Effector memory CD8-positive, alpha-beta T cell (primary cell): ENCODE data around the gene NAAA.
"Not testable (repeated sequence)": the region's sequence is repeated elsewhere in the genome, so short reads cannot be mapped to it uniquely, and the experiment has no call there.

ENCODE experiments used
- ATAC-seq: fragments of 150-1000 bp; cut with Tn5 transposase; replicated peaks from 2 replicates; pipeline ENCODE4 v1.10.0; 2021; ENCODE audit warnings: mild to moderate bottlenecking, moderate library complexity
- DNase-seq, 3 experiments: peaks; one replicate each; pipeline ENCODE4 v3.0.0; 2021
- H3K27ac Mint-ChIP-seq, 2 donors: one replicate each; pipeline ENCODE4 v1.8.0; 2022; ENCODE audit warnings: mild to moderate bottlenecking in 2 of 2, mixed read lengths in 2 of 2, moderate library complexity in 2 of 2
- H3K27me3 Mint-ChIP-seq, 2 donors: one replicate each; pipeline ENCODE4 v1.8.0; 2022; ENCODE audit warnings: mixed read lengths in 2 of 2
- H3K36me3 Mint-ChIP-seq: one replicate; pipeline ENCODE4 v1.8.0; 2022; ENCODE audit warnings: mild to moderate bottlenecking, moderate library complexity, mixed read lengths; ENCODE audit not compliant: insufficient read depth
- H3K4me1 Mint-ChIP-seq, 2 donors: one replicate each; pipeline ENCODE4 v1.8.0; 2022; ENCODE audit warnings: low read depth in 2 of 2, mixed read lengths in 2 of 2
- H3K4me3 Mint-ChIP-seq, 2 donors: one replicate each; pipeline ENCODE4 v1.8.0; 2022; ENCODE audit warnings: mild to moderate bottlenecking in 2 of 2, mixed read lengths in 2 of 2, moderate library complexity in 2 of 2
- H3K9me3 Mint-ChIP-seq, 2 donors: one replicate each; pipeline ENCODE4 v1.8.0; 2022; ENCODE audit warnings: mixed read lengths in 2 of 2
- total RNA-seq, 9 experiments: gene quantifications; one replicate each; lab custom pipeline; 2026; lab: John Stamatoyannopoulos, UW

The NAAA gene
- total RNA-seq = 22.9 to 62.7 (median 31.0) reads per million in 9 experiments

- Mint-ChIP-seq H3K4me3 (peak within 1 kb of the TSS; percentile 96 to 97), H3K36me3 (peaks cover 16% of the 10 kb centered on the region)
- peak; percentile 82 for ATAC-seq
Measured at GRCh38 chr4:75940692-75941253, at the start of gene NAAA. NAAA (minus strand) TSS chr4:75941013; CDS start chr4:75940949, 64 bp downstream.

GRCh38 chr4:75989846-75990528 lies 49.2 kb upstream of the NAAA start:
- Mint-ChIP-seq H3K27ac (peak overlapping the region; percentile 62 to 94), H3K4me3 (peak overlapping the region; percentile 91), H3K27me3 (peaks cover 4 to 8% of the 10 kb centered on the region in 2 donors), H3K36me3 (peaks cover 7% of the 10 kb centered on the region), H3K9me3 (no peaks in the 10 kb centered on the region), H3K4me1 (peaks cover 22 to 28% of the 10 kb centered on the region in 2 donors)
- ATAC-seq (no peak), DNase-seq (no peak)

More at GRCh38 chr4:75940692-75941253, at the start of gene NAAA:
- peak; percentile 76 to 81 (median 79) for DNase-seq
- Mint-ChIP-seq H3K27me3 (no peaks in the 10 kb centered on the region), H3K4me1 (peaks cover 8 to 16% of the 10 kb centered on the region in 2 donors), H3K27ac (peak within 1 kb of the TSS; percentile 91 to 95), H3K9me3 (no peaks in the 10 kb centered on the region)

GRCh38 chr4:75985116-75985515 lies 44.3 kb upstream of the NAAA start:
- ATAC-seq (no peak), DNase-seq (no peak)
- Mint-ChIP-seq H3K4me1 (peaks cover 22 to 28% of the 10 kb centered on the region in 2 donors), H3K9me3 (no peaks in the 10 kb centered on the region), H3K4me3 (no peak overlapping the region), H3K27me3 (no peaks in the 10 kb centered on the region), H3K36me3 (peaks cover 4% of the 10 kb centered on the region), H3K27ac (no peak overlapping the region)

- ATAC-seq (no peak), DNase-seq (no peak)
- H3K27me3 Mint-ChIP-seq = no peaks in the 10 kb centered on the region
- no peak overlapping the region for H3K27ac Mint-ChIP-seq
- no peaks in the 10 kb centered on the region for H3K9me3 Mint-ChIP-seq
- H3K4me3 Mint-ChIP-seq = no peak overlapping the region
- H3K36me3 Mint-ChIP-seq = peaks cover 46% of the 10 kb centered on the region
- no peaks in the 10 kb centered on the region for H3K4me1 Mint-ChIP-seq
Measured at GRCh38 chr4:75980576-75980975, 39.8 kb upstream of the NAAA start.

GRCh38 chr4:75976177-75976576 lies 35.4 kb upstream of the NAAA start:
- H3K27me3 Mint-ChIP-seq = no peaks in the 10 kb centered on the region
- H3K36me3 Mint-ChIP-seq = peaks cover 86% of the 10 kb centered on the region
- ATAC-seq = no peak
- H3K9me3 Mint-ChIP-seq = no peaks in the 10 kb centered on the region
- H3K4me1 Mint-ChIP-seq = no peaks in the 10 kb centered on the region
- no peak overlapping the region for H3K27ac Mint-ChIP-seq
- no peak overlapping the region for H3K4me3 Mint-ChIP-seq
- no peak for DNase-seq

- DNase-seq (no peak), ATAC-seq (no peak)
- Mint-ChIP-seq H3K4me3 (no peak overlapping the region), H3K36me3 (peaks cover 94% of the 10 kb centered on the region), H3K27ac (no peak overlapping the region), H3K4me1 (no peaks in the 10 kb centered on the region), H3K9me3 (no peaks in the 10 kb centered on the region), H3K27me3 (no peaks in the 10 kb centered on the region)
Measured at GRCh38 chr4:75973766-75974165, 33.0 kb upstream of the NAAA start.

- DNase-seq (no peak), ATAC-seq (no peak)
- Mint-ChIP-seq H3K4me3 (no peak overlapping the region), H3K9me3 (no peaks in the 10 kb centered on the region), H3K36me3 (peaks cover 96% of the 10 kb centered on the region), H3K4me1 (no peaks in the 10 kb centered on the region), H3K27ac (peak overlapping the region in 1 of 2 donors; percentile 65), H3K27me3 (no peaks in the 10 kb centered on the region)
Measured at GRCh38 chr4:75968084-75968483, 27.3 kb upstream of the NAAA start.

- no peak overlapping the region for H3K4me3 Mint-ChIP-seq
- H3K27ac Mint-ChIP-seq = no peak overlapping the region
- DNase-seq = no peak
- H3K36me3 Mint-ChIP-seq = peaks cover 82% of the 10 kb centered on the region
- no peak for ATAC-seq
- H3K27me3 Mint-ChIP-seq = no peaks in the 10 kb centered on the region
- H3K4me1 Mint-ChIP-seq = no peaks in the 10 kb centered on the region
- no peaks in the 10 kb centered on the region for H3K9me3 Mint-ChIP-seq
Measured at GRCh38 chr4:75963558-75963957, 22.7 kb upstream of the NAAA start.

GRCh38 chr4:75962072-75962471 lies 21.3 kb upstream of the NAAA start:
- not testable (repeated sequence) for DNase-seq, H3K27ac Mint-ChIP-seq, ATAC-seq, H3K9me3 Mint-ChIP-seq, H3K27me3 Mint-ChIP-seq, H3K4me3 Mint-ChIP-seq, H3K4me1 Mint-ChIP-seq
- peaks cover 77% of the 10 kb centered on the region for H3K36me3 Mint-ChIP-seq

GRCh38 chr4:75958546-75958945 lies 17.7 kb upstream of the NAAA start:
- not testable (repeated sequence) for H3K9me3 Mint-ChIP-seq, DNase-seq, H3K4me1 Mint-ChIP-seq, H3K27ac Mint-ChIP-seq, ATAC-seq, H3K4me3 Mint-ChIP-seq, H3K27me3 Mint-ChIP-seq
- peaks cover 77% of the 10 kb centered on the region for H3K36me3 Mint-ChIP-seq

GRCh38 chr4:75954811-75955210 lies 14.0 kb upstream of the NAAA start:
- H3K9me3 Mint-ChIP-seq, DNase-seq, ATAC-seq, H3K4me3 Mint-ChIP-seq, H3K4me1 Mint-ChIP-seq, H3K27ac Mint-ChIP-seq, H3K27me3 Mint-ChIP-seq: not testable (repeated sequence)
- peaks cover 82% of the 10 kb centered on the region for H3K36me3 Mint-ChIP-seq

- H3K4me1 Mint-ChIP-seq = no peaks in the 10 kb centered on the region
- no peak overlapping the region for H3K27ac Mint-ChIP-seq
- peaks cover 82% of the 10 kb centered on the region for H3K36me3 Mint-ChIP-seq
- H3K9me3 Mint-ChIP-seq = no peaks in the 10 kb centered on the region
- DNase-seq (no peak), ATAC-seq (no peak)
- H3K27me3 Mint-ChIP-seq = no peaks in the 10 kb centered on the region
- no peak overlapping the region for H3K4me3 Mint-ChIP-seq
Measured at GRCh38 chr4:75953509-75953908, 12.7 kb upstream of the NAAA start.

GRCh38 chr4:75950213-75950815 lies 9.5 kb upstream of the NAAA start:
- Mint-ChIP-seq H3K9me3 (no peaks in the 10 kb centered on the region), H3K27ac (no peak overlapping the region), H3K27me3 (no peaks in the 10 kb centered on the region), H3K4me1 (no peaks in the 10 kb centered on the region), H3K4me3 (no peak overlapping the region), H3K36me3 (peaks cover 75% of the 10 kb centered on the region)
- no peak for DNase-seq
- no peak for ATAC-seq
